KMS-11 (cell line): ENCODE measurements around the gene IFIT1.
"Not testable (repeated sequence)": the region's sequence is repeated elsewhere in the genome, so short reads cannot be mapped to it uniquely, and the experiment has no call there.

Source experiments
- H2AFZ ChIP-seq: fragments of 200-600 bp; sonication (generic); 2 replicates; pipeline ENCODE4 v1.6.1; 2016; ENCODE audit warnings: antibody characterized with exemption, mixed run types, low read depth
- H3K27ac ChIP-seq: fragments of 200-600 bp; sonication (generic); 2 replicates; pipeline ENCODE4 v1.6.1; 2016; ENCODE audit warnings: mild to moderate bottlenecking, mixed run types
- H3K27me3 ChIP-seq: fragments of 200-600 bp; sonication (generic); 2 replicates; pipeline ENCODE4 v1.6.1; 2017; ENCODE audit warnings: mild to moderate bottlenecking, low read depth, mixed run types, moderate library complexity; ENCODE audit not compliant: insufficient read depth
- H3K36me3 ChIP-seq: fragments of 200-600 bp; sonication (generic); 2 replicates; pipeline ENCODE4 v1.6.1; 2017; ENCODE audit warnings: mild to moderate bottlenecking, mixed run types; ENCODE audit not compliant: insufficient read depth
- H3K4me1 ChIP-seq: fragments of 200-600 bp; sonication (generic); 2 replicates; pipeline ENCODE4 v1.6.1; 2016; ENCODE audit warnings: mild to moderate bottlenecking, low read depth, mixed run types; ENCODE audit not compliant: poor library complexity, severe bottlenecking
- H3K4me2 ChIP-seq: fragments of 200-600 bp; sonication (generic); 2 replicates; pipeline ENCODE4 v1.7.0; 2016; ENCODE audit warnings: mild to moderate bottlenecking, mixed run types
- H3K4me3 ChIP-seq: fragments of 200-600 bp; sonication (generic); IDR thresholded peaks from 2 replicates; pipeline ENCODE4 v1.6.1; 2017; ENCODE audit warnings: low read depth, low read length, mixed read lengths; ENCODE audit not compliant: insufficient read depth
- H3K79me2 ChIP-seq: fragments of 200-600 bp; sonication (generic); 2 replicates; pipeline ENCODE4 v1.6.1; 2016; ENCODE audit warnings: low read depth, mixed run types; ENCODE audit not compliant: insufficient read depth
- H3K9ac ChIP-seq: fragments of 200-600 bp; sonication (generic); 2 replicates; pipeline ENCODE4 v1.6.1; 2016; ENCODE audit warnings: mild to moderate bottlenecking, mixed run types
- H4K20me1 ChIP-seq: fragments of 200-600 bp; sonication (generic); 2 replicates; pipeline ENCODE4 v1.6.1; 2016; ENCODE audit warnings: mild to moderate bottlenecking, mixed run types; ENCODE audit not compliant: insufficient read depth
- TF ChIP-seq, protein P1 (sequence below): fragments of 200-600 bp; sonication (generic); conservative IDR thresholded peaks from 2 replicates; pipeline ENCODE4 v1.6.1; 2017; ENCODE audit warnings: low read depth, mild to moderate bottlenecking, antibody characterized with exemption, low read length, moderate library complexity, mixed read lengths

The IFIT1 gene

DNA sequence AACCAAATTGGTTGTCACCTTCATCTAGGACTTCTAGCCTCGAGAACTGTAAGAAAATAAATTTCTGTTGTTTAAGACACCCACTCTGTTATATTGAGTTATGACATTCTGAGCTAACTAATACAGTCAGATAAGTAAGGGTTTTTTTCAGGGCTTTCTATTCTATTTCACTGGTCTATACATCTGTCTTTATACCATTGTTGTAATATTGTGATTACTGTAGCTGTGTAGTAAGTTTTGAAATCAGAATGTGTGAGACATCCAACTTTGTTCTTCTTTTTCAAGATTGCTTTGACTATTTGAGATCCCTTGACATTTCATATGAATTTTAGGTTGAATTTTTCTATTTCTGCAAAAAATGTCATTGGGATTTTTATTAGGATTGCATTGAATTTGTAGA is 7.5 kb downstream of the IFIT1 start:
- H2AFZ ChIP-seq = no peak overlapping the region
- no peaks in the 10 kb centered on the region for H3K27me3 ChIP-seq
- no peak overlapping the region for H3K4me3 ChIP-seq
- H3K4me1 ChIP-seq = no peaks in the 10 kb centered on the region
- H3K9ac ChIP-seq = no peak overlapping the region
- H3K36me3 ChIP-seq = no peaks in the 10 kb centered on the region
- H3K27ac ChIP-seq = no peak overlapping the region
- TF ChIP-seq, protein P1, sequence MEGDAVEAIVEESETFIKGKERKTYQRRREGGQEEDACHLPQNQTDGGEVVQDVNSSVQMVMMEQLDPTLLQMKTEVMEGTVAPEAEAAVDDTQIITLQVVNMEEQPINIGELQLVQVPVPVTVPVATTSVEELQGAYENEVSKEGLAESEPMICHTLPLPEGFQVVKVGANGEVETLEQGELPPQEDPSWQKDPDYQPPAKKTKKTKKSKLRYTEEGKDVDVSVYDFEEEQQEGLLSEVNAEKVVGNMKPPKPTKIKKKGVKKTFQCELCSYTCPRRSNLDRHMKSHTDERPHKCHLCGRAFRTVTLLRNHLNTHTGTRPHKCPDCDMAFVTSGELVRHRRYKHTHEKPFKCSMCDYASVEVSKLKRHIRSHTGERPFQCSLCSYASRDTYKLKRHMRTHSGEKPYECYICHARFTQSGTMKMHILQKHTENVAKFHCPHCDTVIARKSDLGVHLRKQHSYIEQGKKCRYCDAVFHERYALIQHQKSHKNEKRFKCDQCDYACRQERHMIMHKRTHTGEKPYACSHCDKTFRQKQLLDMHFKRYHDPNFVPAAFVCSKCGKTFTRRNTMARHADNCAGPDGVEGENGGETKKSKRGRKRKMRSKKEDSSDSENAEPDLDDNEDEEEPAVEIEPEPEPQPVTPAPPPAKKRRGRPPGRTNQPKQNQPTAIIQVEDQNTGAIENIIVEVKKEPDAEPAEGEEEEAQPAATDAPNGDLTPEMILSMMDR = no peak
- H3K79me2 ChIP-seq = no peaks in the 10 kb centered on the region
- H3K4me2 ChIP-seq = no peak overlapping the region
- no peaks in the 10 kb centered on the region for H4K20me1 ChIP-seq

DNA sequence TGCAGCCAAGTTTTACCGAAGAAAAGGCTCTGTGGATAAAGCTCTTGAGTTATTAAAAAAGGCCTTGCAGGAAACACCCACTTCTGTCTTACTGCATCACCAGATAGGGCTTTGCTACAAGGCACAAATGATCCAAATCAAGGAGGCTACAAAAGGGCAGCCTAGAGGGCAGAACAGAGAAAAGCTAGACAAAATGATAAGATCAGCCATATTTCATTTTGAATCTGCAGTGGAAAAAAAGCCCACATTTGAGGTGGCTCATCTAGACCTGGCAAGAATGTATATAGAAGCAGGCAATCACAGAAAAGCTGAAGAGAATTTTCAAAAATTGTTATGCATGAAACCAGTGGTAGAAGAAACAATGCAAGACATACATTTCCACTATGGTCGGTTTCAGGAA is 10.6 kb downstream of the IFIT1 start:
- Histone ChIP-seq H3K4me3 (no peak overlapping the region), H3K27ac (no peak overlapping the region), H3K9ac (no peak overlapping the region), H3K79me2 (no peaks in the 10 kb centered on the region), H3K4me2 (no peak overlapping the region), H3K36me3 (no peaks in the 10 kb centered on the region), H4K20me1 (no peaks in the 10 kb centered on the region), H2AFZ (no peak overlapping the region), H3K4me1 (no peaks in the 10 kb centered on the region), H3K27me3 (no peaks in the 10 kb centered on the region)
- TF ChIP-seq, protein P1 = no peak

DNA sequence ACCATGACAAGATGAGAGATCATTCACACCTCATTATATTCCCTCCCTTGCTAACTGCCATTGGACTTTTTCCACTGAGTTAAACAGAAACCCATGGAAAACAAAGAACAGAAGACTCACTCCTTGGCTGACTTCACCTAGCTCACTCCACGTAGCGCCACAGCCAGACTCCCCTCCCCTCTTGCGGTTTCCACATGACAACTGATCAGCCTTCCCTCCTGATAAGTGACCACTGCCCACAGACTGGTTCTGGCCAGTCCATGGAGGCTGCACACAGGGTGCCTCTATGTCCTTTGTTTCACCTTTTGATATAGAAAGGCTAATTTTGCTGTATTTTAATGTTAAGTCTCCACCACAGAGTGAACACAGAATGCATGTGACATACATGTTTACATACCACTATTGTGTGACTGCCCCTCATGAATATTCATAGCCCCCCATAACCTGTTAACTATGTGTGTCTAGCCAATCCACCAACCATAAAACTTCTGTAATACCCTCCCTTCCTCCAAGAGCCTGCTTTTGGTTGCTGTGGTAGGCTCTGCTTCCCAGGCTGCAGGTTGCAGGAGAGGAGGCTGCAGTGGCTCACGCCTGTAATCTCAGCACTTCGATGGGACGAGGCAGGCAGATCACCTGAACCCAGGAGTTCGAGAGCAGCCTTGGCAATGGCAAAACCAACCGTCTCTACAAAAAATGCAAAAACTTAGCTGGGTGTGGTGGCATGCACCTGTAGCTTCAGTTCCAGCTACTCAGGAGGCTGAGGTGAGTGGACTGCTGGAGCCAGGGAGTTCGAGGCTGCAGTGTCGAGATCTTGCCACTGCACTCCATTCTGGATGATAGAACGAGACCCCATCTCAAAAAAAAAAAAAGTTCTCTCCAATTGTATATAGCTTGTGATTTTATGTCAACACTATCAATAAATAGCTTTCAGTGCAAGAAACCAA is 12.0 kb downstream of the IFIT1 start:
- Histone ChIP-seq H3K4me2 (no peak overlapping the region), H3K4me3 (no peak overlapping the region), H3K79me2 (no peaks in the 10 kb centered on the region), H4K20me1 (no peaks in the 10 kb centered on the region), H3K4me1 (no peaks in the 10 kb centered on the region), H3K27ac (no peak overlapping the region), H3K9ac (no peak overlapping the region), H2AFZ (no peak overlapping the region), H3K27me3 (no peaks in the 10 kb centered on the region), H3K36me3 (no peaks in the 10 kb centered on the region)
- TF ChIP-seq, protein P1 = no peak

DNA sequence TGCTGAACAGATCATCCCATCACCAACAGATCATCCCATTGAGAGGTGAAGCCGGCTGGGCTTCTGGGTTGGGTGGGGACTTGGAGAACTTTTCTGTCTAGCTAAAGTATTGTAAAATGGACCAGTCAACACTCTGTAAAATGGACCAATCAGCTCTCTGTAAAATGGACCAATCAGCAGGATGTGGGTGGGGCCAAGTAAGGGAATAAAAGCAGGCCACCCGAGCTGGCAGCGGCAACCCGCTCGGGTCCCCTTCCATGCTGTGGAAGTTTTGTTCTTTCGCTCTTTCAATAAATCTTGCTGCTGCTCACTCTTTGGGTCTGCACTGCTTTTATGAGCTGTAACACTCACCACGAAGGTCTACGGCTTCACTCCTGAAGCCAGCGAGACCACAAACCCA is 13.8 kb downstream of the IFIT1 start:
- not testable (repeated sequence) for H3K36me3 ChIP-seq, H2AFZ ChIP-seq, H3K4me1 ChIP-seq, H4K20me1 ChIP-seq, H3K27ac ChIP-seq, H3K4me2 ChIP-seq, H3K79me2 ChIP-seq, H3K27me3 ChIP-seq, H3K4me3 ChIP-seq, H3K9ac ChIP-seq

DNA sequence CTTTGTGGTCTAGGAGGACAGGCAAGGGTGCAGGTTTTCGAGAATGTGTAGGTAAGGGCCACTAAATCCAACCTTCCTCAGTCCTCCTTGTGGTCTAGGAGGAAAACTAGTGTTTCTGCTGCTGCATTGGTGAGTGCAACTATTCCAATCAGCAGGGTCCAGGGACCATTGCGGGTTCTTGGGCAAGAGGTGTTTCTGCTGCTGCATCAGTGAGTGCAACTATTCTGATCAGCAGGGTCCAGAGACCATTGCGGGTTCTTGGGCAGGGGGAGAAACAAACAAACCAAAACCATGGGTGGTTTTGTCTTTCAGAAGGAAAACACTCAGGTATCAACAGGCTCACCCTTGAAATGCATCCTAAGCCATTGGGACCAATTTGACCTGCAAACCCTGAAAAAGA is 15.4 kb downstream of the IFIT1 start:
- not testable (repeated sequence) for H3K4me2 ChIP-seq, H3K36me3 ChIP-seq, H3K27me3 ChIP-seq, H4K20me1 ChIP-seq, H3K79me2 ChIP-seq, H3K4me1 ChIP-seq, H3K27ac ChIP-seq, H3K4me3 ChIP-seq, H2AFZ ChIP-seq, H3K9ac ChIP-seq

DNA sequence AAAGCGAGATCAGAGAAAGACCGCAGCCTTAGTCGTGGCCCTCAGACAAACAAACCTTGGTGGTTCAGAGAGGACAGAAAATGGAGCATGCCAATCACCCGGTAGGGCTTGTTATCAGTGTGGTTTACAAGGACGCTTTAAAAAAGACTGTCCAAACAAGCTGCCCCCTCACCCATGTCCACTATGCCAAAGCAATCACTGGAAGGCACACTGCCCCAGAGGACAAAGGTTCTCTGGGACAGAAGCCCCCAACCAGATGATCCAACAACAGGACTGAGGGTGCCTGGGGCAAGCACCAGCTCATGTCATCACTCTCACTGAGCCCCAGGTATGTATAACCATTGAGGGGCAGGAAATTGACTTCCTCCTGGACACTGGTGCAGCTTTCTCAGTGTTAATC is 16.9 kb downstream of the IFIT1 start:
- not testable (repeated sequence) for H3K4me2 ChIP-seq, H3K79me2 ChIP-seq, H3K9ac ChIP-seq, H3K36me3 ChIP-seq, H3K27me3 ChIP-seq, H3K4me3 ChIP-seq, H3K27ac ChIP-seq, H4K20me1 ChIP-seq, H2AFZ ChIP-seq
- peaks cover 13% of the 10 kb centered on the region for H3K4me1 ChIP-seq

DNA sequence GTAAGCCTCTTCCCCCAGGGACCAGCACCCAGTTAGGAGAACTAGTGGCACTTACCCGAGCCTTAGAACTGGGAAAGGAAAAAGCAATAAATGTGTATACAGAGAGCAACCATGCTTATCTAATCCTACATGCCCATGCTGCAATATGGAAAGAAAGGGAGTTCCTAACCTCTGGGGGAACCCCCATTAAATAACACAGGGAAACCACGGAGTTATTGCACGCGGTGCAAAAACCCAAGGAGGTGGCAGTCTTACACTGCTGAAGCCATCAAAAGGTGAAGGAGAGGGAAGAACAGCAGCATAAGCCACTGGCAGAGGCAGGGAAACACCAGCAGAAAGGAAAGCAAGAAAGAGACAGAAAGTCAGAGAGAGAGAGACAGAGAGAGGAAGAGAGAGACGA is 18.1 kb downstream of the IFIT1 start:
- H3K9ac ChIP-seq, H4K20me1 ChIP-seq, H3K79me2 ChIP-seq, H3K27me3 ChIP-seq, H3K4me3 ChIP-seq, H3K4me2 ChIP-seq, H3K27ac ChIP-seq, H3K36me3 ChIP-seq, H2AFZ ChIP-seq: not testable (repeated sequence)
- peaks cover 16% of the 10 kb centered on the region for H3K4me1 ChIP-seq

DNA sequence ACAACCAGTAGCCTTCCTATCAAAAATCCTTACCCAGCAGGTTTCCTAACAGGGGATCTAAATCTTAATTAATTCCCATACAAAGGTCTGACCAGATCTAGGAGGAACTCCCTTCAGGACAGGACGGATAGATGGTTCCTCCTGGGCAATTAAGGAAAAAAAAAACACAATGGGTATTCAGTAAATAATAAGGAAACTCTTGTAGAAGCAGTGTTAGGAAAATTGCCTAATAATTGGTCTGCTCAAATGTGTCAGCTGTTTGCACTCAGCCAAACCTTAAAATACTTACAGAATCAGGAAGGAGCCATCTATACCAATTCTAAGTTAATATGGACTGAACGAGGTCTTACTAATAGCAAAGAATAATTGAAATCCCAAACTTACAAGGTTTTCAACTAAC is 18.7 kb downstream of the IFIT1 start:
- not testable (repeated sequence) for H4K20me1 ChIP-seq, H2AFZ ChIP-seq, H3K4me3 ChIP-seq, H3K79me2 ChIP-seq, H3K27me3 ChIP-seq, H3K27ac ChIP-seq, H3K4me2 ChIP-seq, H3K36me3 ChIP-seq, H3K9ac ChIP-seq
- H3K4me1 ChIP-seq = peaks cover 20% of the 10 kb centered on the region
